HG02798 (cell line): ENCODE results near the gene CYBRD1.

Experiments used
- ATAC-seq: cut with Tn5 transposase; IDR thresholded peaks from one replicate; pipeline ENCODE4 v1.9.1; 2021; ENCODE audit warnings: mild to moderate bottlenecking; ENCODE audit not compliant: unreplicated experiment, poor library complexity

CYBRD1 gene

GRCh38 chr2:171550613-171551012 is 28.3 kb downstream of the CYBRD1 start:
- no peak for ATAC-seq

DNA sequence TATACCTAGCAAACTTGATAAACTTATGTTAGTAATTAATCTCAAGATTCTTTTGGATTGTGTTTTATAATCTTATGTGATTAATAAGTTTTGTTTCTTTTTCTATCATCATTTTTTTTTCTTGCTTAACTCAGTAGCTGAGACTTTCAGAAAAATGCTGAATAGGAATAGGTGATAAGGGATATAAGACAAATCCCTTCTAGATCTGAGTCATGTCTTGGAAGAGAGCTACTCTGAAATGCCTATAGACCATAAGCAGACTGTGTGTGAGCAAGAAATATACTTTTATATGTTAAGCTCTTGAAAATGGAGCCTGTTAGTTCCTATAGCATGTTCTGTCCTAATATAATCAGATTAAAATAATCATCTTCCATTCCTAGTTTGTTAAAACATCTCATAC is 29.6 kb downstream of the CYBRD1 start:
- ATAC-seq = no peak

DNA sequence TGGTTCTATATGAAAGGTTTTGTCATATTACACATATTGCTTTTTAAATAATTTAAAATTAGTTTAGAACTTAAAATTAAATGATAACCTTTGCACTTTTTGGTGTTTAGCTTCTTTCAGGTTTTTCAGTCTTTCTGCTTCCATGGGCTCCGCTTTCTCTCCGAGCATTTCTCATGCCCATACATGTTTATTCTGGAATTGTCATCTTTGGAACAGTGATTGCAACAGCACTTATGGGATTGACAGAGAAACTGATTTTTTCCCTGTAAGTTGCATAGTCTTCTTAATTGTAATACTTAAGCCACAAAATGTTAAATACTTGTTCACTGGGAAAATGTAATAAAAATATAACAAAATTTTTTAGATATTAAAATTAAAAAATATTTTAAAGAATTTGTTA is 31.0 kb downstream of the CYBRD1 start:
- ATAC-seq = no peak

DNA sequence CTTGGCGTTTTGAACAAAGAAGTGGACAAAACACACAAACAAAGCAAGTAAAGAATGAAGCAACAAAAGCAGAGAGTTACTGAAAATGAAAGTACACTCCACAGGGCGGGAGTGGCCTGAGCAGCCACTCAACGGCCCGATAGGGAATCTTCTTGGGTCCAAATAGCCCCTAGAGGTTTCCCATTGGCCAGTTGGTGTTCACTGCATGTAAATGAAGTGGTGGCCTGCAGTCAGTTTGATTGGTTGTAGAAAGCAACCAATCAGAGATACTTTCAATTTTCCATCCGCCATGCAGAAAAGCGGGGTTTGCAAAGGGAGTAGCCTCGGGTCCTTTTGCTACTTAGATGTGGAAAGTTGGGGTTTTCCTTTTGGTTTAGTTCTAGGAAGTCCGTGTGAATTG is 31.6 kb downstream of the CYBRD1 start:
- no peak for ATAC-seq

- ATAC-seq = no peak
These were observed 32.8 kb downstream of the CYBRD1 start for GRCh38 chr2:171554991-171555615.

- ATAC-seq = no peak
These were observed 35.1 kb downstream of the CYBRD1 start for GRCh38 chr2:171557363-171557762.

DNA sequence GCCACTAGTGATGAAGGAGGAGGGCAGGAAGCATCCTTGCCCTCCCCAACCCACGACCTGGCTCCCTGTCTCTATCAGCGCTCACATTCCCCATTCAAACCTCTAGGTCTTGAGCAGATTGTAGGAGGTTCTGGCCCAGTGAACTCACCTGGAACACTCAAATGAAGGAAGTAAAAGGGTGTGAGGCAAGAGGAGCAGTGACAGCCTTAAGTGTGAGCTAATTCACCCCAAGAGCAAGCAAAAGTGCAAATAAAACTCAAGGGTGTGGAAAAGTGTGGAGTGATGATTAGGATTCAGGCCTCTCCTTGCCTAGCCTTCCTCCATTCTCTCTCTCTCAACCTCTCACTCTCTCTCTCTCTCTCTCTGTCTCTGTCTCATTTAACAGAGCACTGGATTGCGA is 41.0 kb downstream of the CYBRD1 start:
- ATAC-seq = no peak

DNA sequence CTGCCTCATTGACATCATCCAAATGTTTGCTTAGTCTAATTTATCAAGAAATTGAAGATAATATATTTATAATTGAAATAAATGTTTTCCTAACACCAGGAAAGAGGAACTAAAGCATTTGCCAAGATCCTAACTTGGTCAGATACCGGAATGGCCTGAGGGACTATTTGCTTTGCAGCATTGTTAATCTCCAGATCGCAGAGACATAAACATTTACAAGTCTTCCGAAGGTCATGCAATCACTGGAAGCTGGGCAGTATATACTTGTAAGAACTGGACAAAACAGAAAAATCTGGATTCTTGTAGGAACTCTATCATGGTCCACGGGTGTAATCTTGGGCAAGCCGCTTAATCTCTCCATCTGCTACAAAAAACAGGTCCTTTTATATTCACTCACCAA is 42.2 kb downstream of the CYBRD1 start:
- ATAC-seq = no peak

- no peak for ATAC-seq
These were observed 43.8 kb downstream of the CYBRD1 start for GRCh38 chr2:171566057-171566456.

DNA sequence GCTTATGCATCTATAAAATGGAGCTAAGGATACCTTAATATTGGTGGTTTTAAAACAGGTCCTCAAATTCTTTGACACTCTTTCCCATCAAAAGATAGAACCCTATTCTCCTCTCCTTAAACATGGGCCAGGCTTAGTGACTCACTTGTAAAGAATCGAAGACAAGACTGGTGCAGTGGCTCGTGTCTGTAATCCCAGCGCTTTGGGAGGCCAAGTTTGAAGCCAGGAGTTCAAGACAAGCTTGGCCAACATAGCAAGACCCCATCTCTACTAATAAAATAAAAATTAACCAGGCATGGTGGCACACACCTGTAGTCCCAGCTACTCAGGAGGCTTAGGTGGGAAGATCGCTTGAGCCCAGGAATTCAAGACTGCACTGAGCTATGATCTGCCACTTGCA is 44.5 kb downstream of the CYBRD1 start:
- no peak for ATAC-seq

DNA sequence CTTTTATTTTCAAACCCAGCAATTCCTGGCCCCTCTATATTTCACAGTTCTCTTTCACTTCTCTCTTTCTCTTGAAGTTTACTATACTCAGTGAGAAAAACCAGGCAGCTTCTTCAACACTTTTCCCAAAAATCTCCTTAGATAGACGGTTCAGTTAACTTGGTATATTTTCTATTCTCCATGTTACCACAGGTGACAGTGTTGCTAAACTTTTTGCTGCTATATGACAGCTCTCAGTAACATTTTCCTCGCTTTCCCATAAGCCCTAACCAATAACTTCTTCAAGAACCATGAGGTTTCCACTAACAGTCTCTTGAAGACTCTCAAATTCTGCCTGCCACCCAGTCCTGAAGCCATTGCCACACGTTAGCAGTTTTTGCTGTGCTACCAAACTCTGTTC is 45.8 kb downstream of the CYBRD1 start:
- no peak for ATAC-seq

DNA sequence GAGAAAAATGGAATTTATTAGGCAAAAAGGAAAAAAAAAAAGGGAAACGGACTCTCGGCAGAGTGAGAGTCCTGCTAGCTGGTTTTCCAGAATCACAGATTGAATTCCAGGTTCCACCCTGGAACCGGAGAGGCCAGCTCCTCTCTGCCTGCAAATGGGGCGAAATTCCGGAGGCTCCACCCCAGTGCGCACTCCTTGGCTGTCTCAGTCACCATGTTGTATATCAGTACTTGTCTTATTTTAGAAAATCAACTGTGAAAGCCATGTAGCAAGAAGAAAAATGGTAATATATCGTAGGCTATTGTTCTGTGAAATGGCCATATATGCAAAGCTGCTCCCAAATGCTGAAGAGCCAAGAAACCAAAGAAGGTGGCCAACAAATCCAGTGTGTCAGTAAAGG is 49.4 kb downstream of the CYBRD1 start:
- no peak for ATAC-seq

GRCh38 chr2:171574149-171574795 is 52.0 kb downstream of the CYBRD1 start:
- peak; percentile 96 for ATAC-seq

DNA sequence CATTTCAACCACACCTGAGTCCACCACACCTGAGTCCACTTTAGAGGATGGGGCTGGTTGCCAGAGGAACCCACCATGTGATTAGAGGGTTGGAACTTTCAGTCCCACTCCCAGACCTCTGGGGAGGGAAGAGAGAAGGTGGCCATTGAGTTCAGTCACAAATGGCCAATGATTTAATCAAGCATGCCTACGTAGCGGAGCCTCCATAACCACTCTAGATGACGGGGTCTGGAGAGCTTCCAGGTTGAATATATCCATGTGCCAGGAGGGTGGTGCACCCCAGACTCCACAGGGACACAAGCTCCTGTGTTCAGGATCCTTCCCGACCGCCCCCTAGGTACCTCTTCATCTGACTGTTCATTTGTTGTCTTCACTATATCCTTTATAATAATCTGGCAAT is 53.3 kb downstream of the CYBRD1 start:
- ATAC-seq = no peak

DNA sequence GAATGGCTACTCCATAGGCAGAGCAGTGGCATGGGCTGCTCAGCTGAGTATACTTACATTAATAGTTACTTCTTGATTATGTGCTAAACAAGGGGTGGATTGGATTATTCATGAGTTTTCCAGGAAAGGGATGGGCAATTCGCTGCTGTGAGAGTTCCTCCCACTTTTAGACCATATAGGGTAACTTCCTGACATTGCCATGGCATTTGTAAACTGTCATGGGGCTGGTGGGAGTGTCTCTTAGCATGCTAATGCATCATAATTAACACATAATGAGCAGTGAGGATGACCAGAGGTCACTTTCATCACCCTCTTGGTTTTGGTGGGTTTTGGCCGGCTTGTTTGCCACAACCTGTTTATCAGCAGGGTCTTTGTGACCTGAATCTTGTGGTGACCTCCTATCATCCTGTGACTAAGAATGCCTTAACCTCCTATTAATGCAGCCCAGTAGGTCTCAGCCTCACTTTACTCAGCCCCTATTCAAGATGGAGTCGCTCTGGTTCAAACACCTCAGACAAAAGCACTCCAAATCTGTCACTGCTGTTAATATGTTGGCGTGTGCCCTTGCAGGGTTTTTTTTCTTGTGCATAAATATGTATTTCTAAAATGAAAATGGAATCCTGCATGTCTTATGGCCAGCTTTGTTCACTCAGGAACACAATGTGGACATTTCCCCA is 56.0 kb downstream of the CYBRD1 start:
- no peak for ATAC-seq

DNA sequence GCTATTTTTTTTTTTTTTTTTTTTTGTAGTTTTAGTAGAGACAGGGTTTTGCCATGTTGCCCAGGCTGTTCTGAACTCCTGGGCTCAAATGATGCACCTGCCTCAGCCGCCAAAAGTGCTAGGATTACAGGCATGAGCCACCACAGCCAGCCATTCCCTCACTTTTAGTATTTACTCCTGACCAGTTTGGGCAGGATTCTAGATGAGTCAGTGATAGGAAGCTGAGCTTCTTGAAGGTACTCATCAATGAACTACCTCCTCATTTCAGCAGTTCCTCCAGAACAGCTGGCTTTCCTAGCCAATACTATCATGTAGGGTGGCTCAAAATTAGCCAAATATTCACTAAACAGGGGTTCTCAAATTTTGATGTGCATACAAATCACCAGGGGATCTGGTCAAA is 57.2 kb downstream of the CYBRD1 start:
- no peak for ATAC-seq

DNA sequence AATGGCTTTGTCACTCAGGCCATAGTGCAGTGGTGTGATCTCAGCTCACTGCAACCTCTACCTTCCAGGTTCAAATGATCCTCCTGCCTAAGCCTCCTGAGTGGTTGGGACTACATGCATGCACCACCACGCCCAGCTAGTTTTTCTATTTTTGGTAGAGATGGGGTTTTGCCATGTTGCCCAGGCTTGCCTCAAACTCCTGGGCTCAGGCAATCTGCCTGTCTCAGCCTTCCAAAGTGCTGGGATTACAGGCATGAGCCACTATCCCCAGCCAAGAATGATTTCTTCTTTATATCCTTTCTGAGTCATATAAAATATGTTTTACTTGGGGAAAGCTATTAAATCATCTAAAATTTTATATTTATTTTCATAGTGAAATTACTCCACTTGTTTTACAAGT is 61.3 kb downstream of the CYBRD1 start:
- no peak for ATAC-seq

DNA sequence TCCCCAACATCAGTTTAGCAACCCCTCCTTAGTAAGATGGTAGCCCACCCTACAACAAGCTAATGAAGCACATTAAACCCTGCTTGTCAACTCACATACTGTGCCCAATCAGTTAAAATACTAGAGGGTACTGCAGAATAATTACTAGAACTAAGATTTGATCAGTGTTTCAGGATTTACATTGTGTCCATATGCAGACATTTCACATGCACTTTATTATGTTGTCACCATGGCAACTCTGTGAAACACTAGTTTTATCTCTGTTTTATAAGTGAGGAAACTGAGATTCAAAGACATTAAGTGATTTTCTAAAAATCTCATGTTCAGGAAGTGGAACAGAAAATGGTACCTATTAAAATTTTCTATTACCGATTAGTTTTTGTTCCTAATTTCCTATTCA is 61.7 kb downstream of the CYBRD1 start:
- no peak for ATAC-seq

DNA sequence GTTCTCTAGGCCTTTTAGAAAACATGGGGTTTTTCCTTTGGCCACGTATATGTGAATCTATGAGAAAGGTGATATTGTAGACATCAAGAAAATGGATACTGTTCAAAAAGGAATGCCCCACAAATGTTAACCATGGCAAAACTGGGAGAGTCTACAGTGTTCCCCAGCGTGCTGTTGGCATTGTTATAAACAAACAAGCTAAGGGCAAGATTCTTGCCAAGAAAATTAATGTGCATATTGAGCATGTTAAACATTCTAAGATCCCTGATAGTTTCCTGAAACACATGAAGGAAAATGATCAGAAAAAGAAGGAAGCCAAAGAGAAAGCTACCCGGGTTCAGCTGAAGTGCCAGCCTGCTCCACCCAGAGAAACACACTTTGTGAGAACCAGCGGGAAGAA is 64.9 kb downstream of the CYBRD1 start:
- ATAC-seq = no peak

DNA sequence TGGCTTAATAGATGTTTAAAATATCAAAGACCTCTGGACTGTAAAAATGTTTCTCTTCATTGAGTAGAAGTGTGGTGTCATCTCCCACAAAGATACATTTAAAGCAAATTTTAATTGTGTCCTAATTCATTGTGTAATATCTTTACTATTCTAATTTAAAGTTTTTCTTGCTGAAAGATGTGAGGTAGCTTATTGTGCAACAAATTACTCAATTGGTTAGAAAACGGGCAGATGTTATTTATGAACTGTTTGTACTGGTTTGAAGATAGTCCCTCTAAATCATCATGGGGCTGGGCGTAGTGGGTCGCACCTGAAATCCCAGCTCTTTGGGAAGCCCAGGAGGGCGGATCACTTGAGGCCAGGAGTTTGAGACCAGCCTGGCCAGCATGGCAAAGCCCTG is 65.3 kb downstream of the CYBRD1 start:
- no peak for ATAC-seq

DNA sequence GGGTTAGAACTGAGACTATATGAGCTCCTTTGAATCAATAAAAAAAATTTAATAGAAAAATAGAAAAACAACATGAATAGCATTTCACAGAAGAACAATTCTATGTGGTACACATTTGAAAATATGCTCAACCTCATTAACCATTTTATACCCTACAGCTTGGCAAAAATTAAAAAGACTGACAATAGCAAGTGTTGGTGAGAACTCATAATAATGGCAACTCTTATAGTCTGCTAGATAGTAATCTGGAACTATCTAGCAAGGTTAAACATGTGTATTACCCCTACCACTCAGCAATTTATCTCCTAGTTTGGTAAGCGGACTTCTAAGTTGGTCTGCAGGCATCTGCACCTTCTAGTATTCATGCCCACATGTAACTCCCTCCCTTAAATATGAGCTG is 67.8 kb downstream of the CYBRD1 start:
- no peak for ATAC-seq

DNA sequence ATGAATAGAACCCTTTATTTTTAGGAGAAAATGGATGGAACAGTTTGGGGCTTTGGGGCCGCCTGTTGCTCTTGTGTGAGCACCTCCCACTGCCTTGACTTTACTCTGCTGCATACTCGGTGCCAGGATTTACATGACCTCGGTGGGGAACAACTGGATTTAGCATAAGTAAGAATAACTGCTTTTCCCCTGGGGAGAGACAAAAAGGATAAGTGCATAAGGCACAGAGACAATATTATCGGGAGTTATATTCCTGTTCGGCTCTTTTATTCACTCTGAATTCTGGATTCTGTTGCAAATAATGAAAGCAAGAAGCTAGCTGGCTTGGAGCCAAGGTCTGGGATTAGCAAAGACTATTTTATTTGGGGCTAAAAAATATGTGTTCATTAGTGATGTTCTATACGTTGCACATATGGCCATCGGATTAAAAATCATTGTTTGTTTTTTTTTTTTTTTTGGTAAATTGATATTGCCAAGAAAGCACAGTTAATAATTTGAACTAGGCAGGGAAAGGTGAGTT is 69.8 kb downstream of the CYBRD1 start:
- no peak for ATAC-seq
